Karpas-422 (cell line): Measurements from ENCODE around the gene CFAP43. TPM values are rescaled to one million over a fixed set of nuclear protein-coding genes. Genes with fewer than 3 reads are reported as not detected.

Source experiments
- DNase-seq: peaks from one replicate; pipeline ENCODE4 v3.0.0-alpha.2; 2015
- H2AFZ ChIP-seq: fragments of 200-600 bp; sonication (generic); 2 replicates; pipeline ENCODE4 v1.6.1; 2014; ENCODE audit warnings: antibody characterized with exemption, low read length, mixed read lengths
- H3K27ac ChIP-seq: fragments of 200-600 bp; sonication (generic); 2 replicates; pipeline ENCODE4 v1.5.1; 2014; ENCODE audit warnings: mild to moderate bottlenecking, low read length, moderate library complexity
- H3K27me3 ChIP-seq: fragments of 200-600 bp; sonication (generic); 2 replicates; pipeline ENCODE4 v1.6.1; 2014; ENCODE audit warnings: low read length, mixed read lengths
- H3K36me3 ChIP-seq: fragments of 200-600 bp; sonication (generic); 2 replicates; pipeline ENCODE4 v1.6.1; 2014; ENCODE audit warnings: low read length, mixed read lengths; ENCODE audit not compliant: insufficient read depth
- H3K4me1 ChIP-seq: fragments of 200-600 bp; sonication (generic); 2 replicates; pipeline ENCODE4 v1.6.1; 2014; ENCODE audit warnings: mild to moderate bottlenecking, low read length, mixed read lengths
- H3K4me2 ChIP-seq: fragments of 200-600 bp; sonication (generic); 2 replicates; pipeline ENCODE4 v1.6.1; 2014; ENCODE audit warnings: low read length, low read depth, mild to moderate bottlenecking; ENCODE audit not compliant: poor library complexity, severe bottlenecking
- H3K4me3 ChIP-seq: fragments of 200-600 bp; sonication (generic); 2 replicates; pipeline ENCODE4 v1.5.1; 2014; ENCODE audit warnings: mild to moderate bottlenecking, antibody characterized with exemption, low read length, mixed read lengths
- H3K79me2 ChIP-seq: fragments of 200-600 bp; sonication (generic); 2 replicates; pipeline ENCODE4 v1.6.1; 2014; ENCODE audit warnings: mild to moderate bottlenecking, low read length, mixed read lengths
- H3K9ac ChIP-seq: fragments of 200-600 bp; sonication (generic); 2 replicates; pipeline ENCODE4 v1.6.0; 2014; ENCODE audit warnings: low read length
- H3K9me2 ChIP-seq: fragments of 200-600 bp; sonication (generic), shearing (Covaris generic); replicated peaks from 2 replicates; pipeline ENCODE4 v1.6.0; 2014; ENCODE audit warnings: mild to moderate bottlenecking, low read length, moderate library complexity; ENCODE audit not compliant: insufficient read depth
- H3K9me3 ChIP-seq: fragments of 300-700, 200-600 bp; sonication (generic); 2 replicates; pipeline ENCODE4 v1.6.1; 2014; ENCODE audit warnings: low read length, mixed read lengths
- H4K20me1 ChIP-seq: fragments of 200-600 bp; sonication (generic); 2 replicates; pipeline ENCODE4 v1.6.1; 2014; ENCODE audit warnings: mild to moderate bottlenecking, antibody characterized with exemption, low read length, low read depth; ENCODE audit not compliant: insufficient read depth
- total RNA-seq: library from RNA; depleted of rRNA; stranded (reverse); fragments of >200 nt; shearing (Covaris generic); gene quantifications from 2 replicates; pipeline ENCODE4 v1.2.3, GENCODE V29; 2014; ENCODE audit warnings: low replicate concordance

Gene CFAP43
- total RNA-seq, 1 experiment from 2014 or later = 0.07 TPM

- Histone ChIP-seq H3K4me1 (peaks cover 21% of the 10 kb centered on the region), H3K9me2 (no peaks in the 10 kb centered on the region), H3K9me3 (no peaks in the 10 kb centered on the region), H2AFZ (no peak overlapping the region), H3K9ac (no peak overlapping the region), H3K4me3 (no peak overlapping the region), H3K27me3 (no peaks in the 10 kb centered on the region), H3K4me2 (no peak overlapping the region), H3K27ac (no peak overlapping the region), H3K79me2 (peaks cover 5% of the 10 kb centered on the region), H4K20me1 (0 out of 2 replicates have a peak, but pooled peaks cover 3% of the 10 kb centered on the region), H3K36me3 (no peaks in the 10 kb centered on the region)
- no peak for DNase-seq
These were observed 41.1 kb upstream of the CFAP43 start for GRCh38 chr10:104273286-104273685.

GRCh38 chr10:104268713-104269645, 36.8 kb upstream of the CFAP43 start, which contains the start of gene GSTO2:
TSS of gene GSTO2 (plus strand) at chr10:104269184. CDS start at chr10:104274916, 5,732 bp downstream.
- H3K4me3 ChIP-seq = peak within 1 kb of the TSS; percentile 98
- H3K9me2 ChIP-seq = no peaks in the 10 kb centered on the region
- H3K4me1 ChIP-seq = peaks cover 28% of the 10 kb centered on the region
- peaks cover 48% of the 10 kb centered on the region for H3K79me2 ChIP-seq
- peak within 1 kb of the TSS; percentile 92 for H3K9ac ChIP-seq
- H3K4me2 ChIP-seq = peak within 1 kb of the TSS; percentile 99
- H4K20me1 ChIP-seq = 0 out of 2 replicates have a peak, but pooled peaks cover 6% of the 10 kb centered on the region
- H3K27ac ChIP-seq = no peak within 1 kb of the TSS
- peak; percentile 99 for DNase-seq
- H3K36me3 ChIP-seq = peaks cover 24% of the 10 kb centered on the region
- H3K9me3 ChIP-seq = no peaks in the 10 kb centered on the region
- peak within 1 kb of the TSS; percentile 93 for H2AFZ ChIP-seq
- no peaks in the 10 kb centered on the region for H3K27me3 ChIP-seq

- Histone ChIP-seq H3K4me3 (peak overlapping the region; percentile 98), H3K4me2 (peak overlapping the region; percentile 99)
These were observed 36.2 kb upstream of the CFAP43 start for GRCh38 chr10:104268405-104268712.

DNA sequence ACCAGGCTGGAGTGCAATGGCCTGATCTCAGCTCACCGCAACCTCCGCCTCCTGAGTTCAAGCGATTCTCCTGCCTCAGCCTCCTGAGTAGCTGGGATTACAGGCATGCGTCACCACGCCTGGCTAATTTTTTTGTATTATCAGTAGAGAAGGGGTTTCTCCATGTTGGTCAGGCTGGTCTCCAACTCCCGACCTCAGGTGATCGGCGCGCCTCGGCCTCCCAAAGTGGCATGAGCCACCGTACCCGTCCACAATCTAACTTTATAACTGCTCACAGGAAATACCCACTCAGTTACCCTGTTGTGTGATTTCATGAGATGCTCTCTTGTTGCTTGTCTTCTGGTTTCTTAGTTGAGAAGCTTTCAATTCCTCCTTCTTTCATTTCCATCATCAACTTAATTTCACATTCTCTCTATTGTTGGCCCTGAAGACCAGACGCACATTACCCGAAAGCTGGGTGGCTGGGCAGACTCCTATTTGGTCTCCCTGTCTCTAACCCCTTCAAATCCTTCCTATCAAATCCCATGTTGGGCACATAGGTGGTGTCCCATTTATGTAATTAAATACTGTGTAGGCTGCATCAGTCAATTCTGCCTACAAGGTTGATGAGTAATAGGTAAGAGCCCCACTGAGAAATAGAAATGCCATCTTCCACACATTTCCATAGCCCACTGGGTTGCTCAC, 35.7 kb upstream of the CFAP43 start:
- peaks cover 33% of the 10 kb centered on the region for H3K36me3 ChIP-seq
- peak overlapping the region; percentile 92 for H3K9ac ChIP-seq
- peaks cover 28% of the 10 kb centered on the region for H3K4me1 ChIP-seq
- H3K4me3 ChIP-seq = peak overlapping the region; percentile 98
- DNase-seq = no peak
- no peaks in the 10 kb centered on the region for H3K27me3 ChIP-seq
- no peak overlapping the region for H3K27ac ChIP-seq
- H2AFZ ChIP-seq = no peak overlapping the region
- no peaks in the 10 kb centered on the region for H3K9me3 ChIP-seq
- H3K79me2 ChIP-seq = peaks cover 59% of the 10 kb centered on the region
- H4K20me1 ChIP-seq = 0 out of 2 replicates have a peak, but pooled peaks cover 6% of the 10 kb centered on the region
- H3K9me2 ChIP-seq = no peaks in the 10 kb centered on the region
- H3K4me2 ChIP-seq = peak overlapping the region; percentile 99

More at GRCh38 chr10:104268405-104268712, 36.2 kb upstream of the CFAP43 start:
- no peaks in the 10 kb centered on the region for H3K27me3 ChIP-seq
- DNase-seq = no peak
- H4K20me1 ChIP-seq = 0 out of 2 replicates have a peak, but pooled peaks cover 6% of the 10 kb centered on the region
- peaks cover 28% of the 10 kb centered on the region for H3K4me1 ChIP-seq
- H3K9me2 ChIP-seq = no peaks in the 10 kb centered on the region
- no peak overlapping the region for H3K27ac ChIP-seq
- no peaks in the 10 kb centered on the region for H3K9me3 ChIP-seq
- 0 out of 2 replicates have a peak overlapping the region, but pooled peaks have one; percentile 57 for H2AFZ ChIP-seq
- peaks cover 54% of the 10 kb centered on the region for H3K79me2 ChIP-seq
- peaks cover 30% of the 10 kb centered on the region for H3K36me3 ChIP-seq
- peak overlapping the region; percentile 92 for H3K9ac ChIP-seq

DNA sequence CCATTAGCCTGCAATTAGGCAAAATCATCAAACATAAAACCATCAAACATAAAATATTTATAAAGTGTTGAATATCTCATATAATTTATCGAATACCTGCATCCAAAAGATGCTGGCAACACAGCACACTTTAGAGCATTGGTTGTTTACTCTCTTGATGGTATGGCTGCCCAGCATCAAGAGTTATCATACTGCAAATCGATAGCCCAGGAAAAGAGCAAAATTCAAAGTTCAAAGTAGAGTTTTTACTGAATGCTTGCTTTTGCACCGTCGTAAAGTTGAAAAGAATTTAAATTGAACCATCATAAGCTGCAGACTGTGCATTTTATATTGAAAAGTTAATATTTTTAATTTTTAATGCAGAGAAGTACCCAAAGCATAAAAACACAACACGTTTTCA, 32.6 kb upstream of the CFAP43 start:
- Histone ChIP-seq H3K27ac (no peak overlapping the region), H2AFZ (no peak overlapping the region), H3K4me3 (no peak overlapping the region), H4K20me1 (peaks cover 6% of the 10 kb centered on the region; the same call in 1 of the 2 replicates), H3K36me3 (peaks cover 54% of the 10 kb centered on the region), H3K9ac (no peak overlapping the region), H3K9me3 (no peaks in the 10 kb centered on the region), H3K79me2 (peaks cover 88% of the 10 kb centered on the region), H3K9me2 (no peaks in the 10 kb centered on the region), H3K27me3 (no peaks in the 10 kb centered on the region), H3K4me2 (no peak overlapping the region), H3K4me1 (peaks cover 22% of the 10 kb centered on the region)
- DNase-seq = no peak

DNA sequence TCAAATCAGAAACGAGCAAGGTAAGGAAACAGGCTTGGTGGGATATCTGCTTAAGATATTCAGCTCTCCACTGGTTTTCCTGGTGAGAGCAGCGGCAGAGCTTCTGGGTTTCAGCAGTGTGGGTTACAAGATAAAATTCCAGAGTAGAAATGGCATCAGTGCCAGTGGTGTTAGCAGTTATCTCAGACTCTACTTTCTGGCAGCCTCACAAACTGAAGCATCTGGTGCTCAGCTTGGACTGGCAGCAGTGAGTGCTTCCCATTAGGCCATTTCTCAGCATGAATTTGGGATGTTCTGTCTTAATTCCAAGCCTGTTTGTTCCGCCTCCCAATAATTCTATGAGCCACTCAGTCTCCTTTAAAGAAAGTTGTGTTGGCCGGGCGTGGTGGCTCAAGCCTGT, 29.9 kb upstream of the CFAP43 start:
- peaks cover 63% of the 10 kb centered on the region for H3K36me3 ChIP-seq
- H3K9me2 ChIP-seq = no peaks in the 10 kb centered on the region
- peaks cover 97% of the 10 kb centered on the region for H3K79me2 ChIP-seq
- DNase-seq = no peak
- no peak overlapping the region for H3K4me2 ChIP-seq
- no peak overlapping the region for H2AFZ ChIP-seq
- H3K27ac ChIP-seq = no peak overlapping the region
- no peaks in the 10 kb centered on the region for H3K9me3 ChIP-seq
- H4K20me1 ChIP-seq = no peaks in the 10 kb centered on the region; the same call in 1 of the 2 replicates
- no peak overlapping the region for H3K9ac ChIP-seq
- no peaks in the 10 kb centered on the region for H3K27me3 ChIP-seq
- H3K4me3 ChIP-seq = no peak overlapping the region
- H3K4me1 ChIP-seq = peaks cover 7% of the 10 kb centered on the region

DNA sequence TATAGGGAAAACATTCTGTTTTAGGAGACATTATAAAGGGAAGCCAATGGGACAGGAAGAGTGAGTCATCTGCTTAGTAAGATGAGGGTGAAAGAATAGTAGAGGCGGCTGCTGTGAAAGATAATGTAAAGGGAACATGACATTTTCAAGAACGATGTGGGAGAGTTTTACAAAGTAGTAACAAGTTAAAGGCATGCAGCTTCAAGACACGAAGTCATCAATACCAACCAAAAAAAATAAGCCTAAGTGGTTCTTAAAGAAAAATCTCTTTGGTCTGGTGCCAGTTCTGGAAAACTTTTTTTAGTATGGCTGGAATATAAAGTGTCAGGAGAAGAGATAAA, 28.6 kb upstream of the CFAP43 start:
- no peak overlapping the region for H3K27ac ChIP-seq
- no peak overlapping the region for H3K9ac ChIP-seq
- no peak overlapping the region for H3K4me2 ChIP-seq
- no peak overlapping the region for H3K4me3 ChIP-seq
- peaks cover 57% of the 10 kb centered on the region for H3K36me3 ChIP-seq
- peaks cover 97% of the 10 kb centered on the region for H3K79me2 ChIP-seq
- H3K9me2 ChIP-seq = no peaks in the 10 kb centered on the region
- DNase-seq = peak; percentile 12
- peaks cover 15% of the 10 kb centered on the region for H3K4me1 ChIP-seq
- no peaks in the 10 kb centered on the region for H3K27me3 ChIP-seq
- no peaks in the 10 kb centered on the region; the same call in 1 of the 2 replicates for H4K20me1 ChIP-seq
- H3K9me3 ChIP-seq = no peaks in the 10 kb centered on the region
- no peak overlapping the region for H2AFZ ChIP-seq
